ENCODE measurements around the gene GPR141. TPM values are rescaled to one million over a fixed set of nuclear protein-coding genes. Genes with fewer than 3 reads are reported as not detected.

GPR141 gene
- total RNA-seq, 2 experiments from 2014 or later: not detected

DNA sequence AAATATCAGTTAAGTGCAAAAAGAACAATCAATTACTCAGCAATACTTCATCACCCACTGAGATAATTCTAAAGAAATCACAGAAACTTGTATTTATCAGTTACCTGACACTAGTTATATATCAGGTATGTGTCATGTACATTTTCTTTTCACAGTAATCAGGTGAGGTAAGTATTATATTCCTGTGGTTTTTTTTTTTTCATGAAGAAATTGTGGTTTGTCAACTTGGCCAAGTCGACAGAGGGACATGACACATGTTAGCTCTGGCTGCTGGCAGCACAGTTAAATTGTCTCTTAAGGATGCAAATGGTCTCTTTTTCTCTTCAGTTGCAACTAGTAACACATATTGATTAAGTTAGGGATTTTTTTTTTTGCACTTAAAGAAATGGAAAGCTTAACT, 13.7 kb upstream of the GPR141 start:
- CTCF ChIA-PET: no interaction called here
- H3K27me3 Mint-ChIP-seq: peaks cover 10% of the 10 kb centered on the region

DNA sequence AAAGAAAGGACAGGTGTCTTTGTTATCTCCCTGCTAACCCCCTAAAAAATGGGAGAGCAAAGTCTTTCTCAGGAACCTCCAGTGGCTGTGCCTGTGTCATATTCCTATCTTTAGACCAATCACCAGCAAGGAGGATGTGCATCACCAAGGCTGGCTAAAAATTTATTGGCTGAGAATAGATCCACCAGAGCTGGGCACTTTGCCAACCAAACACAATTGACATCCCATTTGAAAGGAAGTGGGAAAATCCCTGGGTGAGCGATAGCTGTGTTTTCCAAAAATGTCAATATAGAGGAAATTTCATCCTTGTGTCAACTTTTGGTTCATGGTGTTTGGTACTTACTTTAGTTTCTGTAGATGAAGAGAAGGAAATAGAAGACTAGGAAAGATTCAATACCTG, 13.1 kb upstream of the GPR141 start:
- Mint-ChIP-seq H3K36me3 (ENCODE audit: low read depth) (no peaks in the 10 kb centered on the region), H3K4me1 (no peaks in the 10 kb centered on the region), H3K4me3 (no peak overlapping the region), H3K27me3 (peaks cover 13% of the 10 kb centered on the region), H3K27ac (no peak overlapping the region), H3K9me3 (no peaks in the 10 kb centered on the region)
- ChIA-PET POLR2A (no interaction called here), CTCF (no interaction called here)
- no peak for DNase-seq

More for the DNA sequence above, 13.7 kb upstream of the GPR141 start:
- Mint-ChIP-seq H3K9me3 (no peaks in the 10 kb centered on the region), H3K36me3 (ENCODE audit: low read depth) (no peaks in the 10 kb centered on the region), H3K27ac (no peak overlapping the region), H3K4me1 (no peaks in the 10 kb centered on the region), H3K4me3 (no peak overlapping the region)
- DNase-seq: no peak
- POLR2A ChIA-PET: no interaction called here

DNA sequence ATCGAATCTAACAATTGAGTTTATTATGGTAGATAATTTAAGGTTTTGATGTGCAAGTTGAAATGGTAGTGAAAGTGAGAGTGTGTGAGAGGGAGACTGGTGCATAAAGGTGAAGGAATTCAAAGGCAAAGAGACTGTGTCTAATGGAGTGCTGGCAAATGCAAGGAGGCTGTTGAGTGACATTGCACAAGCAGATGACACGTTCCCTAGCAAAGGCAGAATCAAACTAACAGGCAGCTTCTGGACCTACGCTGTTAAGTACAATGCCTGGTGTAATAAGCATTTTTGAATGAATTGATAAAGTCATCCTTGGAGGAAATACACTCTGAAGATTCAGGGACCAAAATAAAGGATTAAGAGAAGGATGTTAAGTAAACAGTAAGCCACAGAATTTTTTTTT, 11.7 kb upstream of the GPR141 start:
- Mint-ChIP-seq H3K27me3 (peaks cover 12% of the 10 kb centered on the region), H3K27ac (no peak overlapping the region), H3K9me3 (no peaks in the 10 kb centered on the region), H3K4me1 (no peaks in the 10 kb centered on the region), H3K36me3 (ENCODE audit: low read depth) (no peaks in the 10 kb centered on the region), H3K4me3 (no peak overlapping the region)
- ChIA-PET CTCF (no interaction called here), POLR2A (no interaction called here)
- DNase-seq: no peak

DNA sequence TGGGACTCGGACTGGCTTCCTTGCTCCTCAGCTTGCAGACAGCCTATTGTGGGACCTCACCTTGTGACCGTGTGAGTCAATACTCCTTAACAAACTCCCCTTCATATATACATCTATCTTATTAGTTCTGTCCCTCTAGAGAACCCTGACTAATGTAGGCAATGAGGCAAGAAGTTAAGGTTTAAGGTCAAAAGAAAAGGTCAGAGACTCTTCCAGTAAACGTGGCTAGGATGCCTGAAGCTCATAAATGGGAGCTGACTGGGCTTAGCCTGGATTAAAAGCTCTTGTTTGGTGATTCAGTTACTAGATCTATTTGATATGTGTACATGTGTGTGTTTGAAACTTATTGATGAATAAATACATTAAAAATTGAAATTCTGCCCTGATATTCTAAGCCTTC, 10.6 kb upstream of the GPR141 start:
- Mint-ChIP-seq H3K36me3 (ENCODE audit: low read depth) (no peaks in the 10 kb centered on the region), H3K4me3 (no peak overlapping the region), H3K27me3 (peaks cover 17% of the 10 kb centered on the region), H3K4me1 (no peaks in the 10 kb centered on the region), H3K27ac (no peak overlapping the region), H3K9me3 (no peaks in the 10 kb centered on the region)
- DNase-seq: no peak
- CTCF ChIA-PET: no interaction called here
- POLR2A ChIA-PET: no interaction called here

DNA sequence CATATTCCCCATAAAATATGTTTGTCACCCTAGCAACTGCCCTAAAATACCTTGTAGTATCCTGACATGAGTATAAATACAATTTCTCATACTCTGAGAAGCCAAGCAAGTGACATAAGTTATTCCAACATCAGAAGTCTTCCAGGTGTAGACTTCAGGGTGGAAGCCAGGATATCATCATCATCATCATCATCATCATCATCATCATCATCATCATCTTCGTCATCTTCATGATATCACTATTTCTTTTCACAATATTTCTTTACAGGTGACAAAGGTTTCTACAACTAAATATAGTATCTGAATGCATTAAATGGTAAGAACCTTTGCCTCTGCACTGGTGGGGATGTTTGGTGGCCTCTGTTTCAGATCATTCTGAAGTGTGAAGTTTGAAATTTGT, 10.0 kb upstream of the GPR141 start:
- no peak overlapping the region for H3K4me3 Mint-ChIP-seq
- CTCF ChIA-PET: no interaction called here
- peaks cover 19% of the 10 kb centered on the region for H3K27me3 Mint-ChIP-seq
- no peaks in the 10 kb centered on the region for H3K4me1 Mint-ChIP-seq
- no peak for DNase-seq
- no peak overlapping the region for H3K27ac Mint-ChIP-seq
- POLR2A ChIA-PET: no interaction called here
- H3K9me3 Mint-ChIP-seq: no peaks in the 10 kb centered on the region
- H3K36me3 Mint-ChIP-seq (ENCODE audit: low read depth): no peaks in the 10 kb centered on the region

DNA sequence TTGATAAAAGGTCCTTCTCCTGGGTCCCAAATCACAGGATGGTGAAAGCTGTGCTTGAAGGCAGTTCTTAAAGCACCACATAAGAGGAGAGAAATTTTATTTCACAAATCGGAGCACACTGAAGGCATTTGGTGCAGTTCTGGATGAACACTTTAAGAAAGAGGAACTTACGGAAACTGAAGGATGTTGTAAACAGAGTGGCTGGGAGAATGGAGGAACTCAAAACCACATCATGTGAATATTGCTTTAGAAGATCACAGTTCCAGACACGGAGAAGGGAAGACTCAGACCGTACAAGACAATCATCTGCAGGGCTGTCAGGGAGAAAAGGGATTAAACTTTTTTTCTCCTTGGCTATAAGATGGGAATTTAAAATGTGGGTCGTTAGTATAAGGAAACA, 9.0 kb upstream of the GPR141 start:
- H3K4me3 Mint-ChIP-seq: no peak overlapping the region
- H3K27ac Mint-ChIP-seq: no peak overlapping the region
- no peaks in the 10 kb centered on the region for H3K36me3 Mint-ChIP-seq (ENCODE audit: low read depth)
- H3K4me1 Mint-ChIP-seq: no peaks in the 10 kb centered on the region
- no peak for DNase-seq
- CTCF ChIA-PET: no interaction called here
- H3K9me3 Mint-ChIP-seq: no peaks in the 10 kb centered on the region
- peaks cover 21% of the 10 kb centered on the region for H3K27me3 Mint-ChIP-seq
- POLR2A ChIA-PET: no interaction called here

DNA sequence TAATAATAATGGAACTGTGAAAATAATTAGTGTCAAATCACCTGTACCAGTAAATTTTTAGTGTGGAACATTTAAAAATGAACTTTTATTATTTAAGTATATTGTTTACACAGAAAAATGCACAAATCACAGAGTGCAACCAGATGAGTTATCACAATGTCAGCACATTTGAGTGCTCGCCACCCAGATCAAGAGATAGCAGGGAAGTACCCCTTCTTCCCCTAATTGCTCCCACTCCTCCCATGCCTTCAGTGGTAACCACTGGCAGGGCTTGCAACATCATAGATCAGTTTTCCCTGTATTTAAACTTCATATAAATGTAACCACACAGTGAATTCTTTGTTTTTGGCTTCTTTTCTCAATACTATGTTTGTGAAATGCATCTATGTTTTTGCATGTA, 7.8 kb upstream of the GPR141 start:
- H3K4me1 Mint-ChIP-seq: no peaks in the 10 kb centered on the region
- H3K36me3 Mint-ChIP-seq (ENCODE audit: low read depth): no peaks in the 10 kb centered on the region
- no peak overlapping the region for H3K27ac Mint-ChIP-seq
- H3K27me3 Mint-ChIP-seq: peaks cover 28% of the 10 kb centered on the region
- ChIA-PET POLR2A (no interaction called here), CTCF (interaction anchor here (0.6 kb wide), 1 partner anchor 7 kb away, joined by 3 read pairs; no protein-coding TSS in a partner anchor)
- H3K4me3 Mint-ChIP-seq: no peak overlapping the region
- no peaks in the 10 kb centered on the region for H3K9me3 Mint-ChIP-seq
- DNase-seq: no peak

DNA sequence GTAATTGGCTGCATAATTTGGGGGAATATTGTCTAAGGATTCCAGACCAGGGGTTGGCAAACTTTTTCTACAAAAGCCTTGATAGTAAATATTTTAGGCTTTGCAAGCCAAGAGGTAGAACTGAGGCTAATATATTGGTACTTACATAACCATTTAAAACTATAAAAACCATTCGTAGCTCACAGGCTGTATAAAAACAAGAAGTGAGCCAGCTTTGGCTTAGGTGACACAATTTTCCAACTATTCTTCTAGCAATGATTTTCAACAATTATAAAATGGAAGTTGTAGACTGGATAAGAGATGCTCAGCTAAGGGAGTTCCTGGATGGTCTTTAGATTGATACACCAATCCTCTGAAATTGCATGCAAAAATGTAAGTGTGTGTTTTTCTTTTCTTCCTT, 1.4 kb downstream of the GPR141 start:
- Mint-ChIP-seq H3K27me3 (peaks cover 7% of the 10 kb centered on the region), H3K36me3 (ENCODE audit: low read depth) (no peaks in the 10 kb centered on the region), H3K4me3 (no peak overlapping the region), H3K9me3 (no peaks in the 10 kb centered on the region), H3K4me1 (peaks cover 3% of the 10 kb centered on the region), H3K27ac (no peak overlapping the region)
- POLR2A ChIA-PET: no interaction called here
- CTCF ChIA-PET: no interaction called here
- DNase-seq: no peak

DNA sequence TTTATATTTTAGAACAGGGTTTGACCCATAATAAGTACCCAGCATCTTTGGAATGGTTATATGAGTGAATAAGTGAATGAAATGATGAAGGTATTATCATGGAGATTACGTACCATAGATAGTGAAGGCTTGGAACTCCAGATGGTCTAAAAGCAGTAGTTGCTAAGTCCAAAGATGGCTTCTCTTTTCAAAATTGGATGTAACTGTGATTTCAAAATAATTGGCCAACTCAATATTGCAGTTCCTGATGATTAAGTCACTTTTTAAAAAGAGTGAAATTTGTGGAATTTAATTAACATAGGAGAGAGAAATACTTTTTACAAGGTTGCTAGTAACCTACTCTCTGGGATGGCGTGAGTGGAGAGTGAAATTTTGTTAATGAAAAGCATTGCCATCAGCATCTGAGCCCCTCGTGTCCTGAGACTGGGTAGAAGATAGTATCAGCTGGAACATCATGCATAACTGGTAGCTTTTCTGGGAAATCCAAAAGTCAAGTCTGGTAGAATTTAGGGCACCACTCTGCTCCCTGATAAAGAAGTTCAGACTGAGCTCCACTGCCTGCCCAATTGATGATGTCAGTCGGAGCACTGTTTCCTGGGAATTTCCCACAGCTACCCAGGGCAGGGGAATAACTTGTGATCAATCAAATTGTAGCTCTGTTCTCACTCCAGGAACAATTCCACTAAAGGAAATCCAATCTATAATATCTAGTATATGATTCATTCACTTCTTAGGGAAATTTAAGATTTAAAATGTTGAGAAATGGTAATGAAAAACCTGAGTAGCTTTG, 3.2 kb downstream of the GPR141 start:
- POLR2A ChIA-PET: no interaction called here
- no peak overlapping the region for H3K27ac Mint-ChIP-seq
- peaks cover 3% of the 10 kb centered on the region for H3K4me1 Mint-ChIP-seq
- H3K4me3 Mint-ChIP-seq: no peak overlapping the region
- CTCF ChIA-PET: no interaction called here
- no peaks in the 10 kb centered on the region for H3K36me3 Mint-ChIP-seq (ENCODE audit: low read depth)
- DNase-seq: no peak
- H3K9me3 Mint-ChIP-seq: no peaks in the 10 kb centered on the region
- peaks cover 3% of the 10 kb centered on the region for H3K27me3 Mint-ChIP-seq

DNA sequence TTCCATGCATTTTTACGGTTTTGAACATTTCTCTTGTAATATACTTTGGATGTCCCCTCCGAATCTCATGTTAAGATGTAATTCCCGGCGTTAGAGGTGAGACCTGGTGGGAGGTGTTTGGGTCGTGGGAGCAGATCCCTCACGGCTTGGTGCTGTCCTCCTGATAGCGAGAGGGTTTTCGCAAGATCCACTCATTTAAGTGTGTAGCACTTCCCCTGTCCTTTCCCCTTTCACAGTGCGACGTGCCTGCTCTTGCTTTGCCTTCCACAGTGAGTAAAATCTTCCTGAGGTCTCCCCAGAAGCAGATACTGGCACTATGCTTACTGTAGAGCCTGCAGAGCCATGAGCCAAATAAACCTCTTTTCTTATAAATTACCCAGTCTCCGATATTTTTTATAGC, 6.6 kb downstream of the GPR141 start:
- Mint-ChIP-seq H3K27ac (no peak overlapping the region), H3K4me3 (no peak overlapping the region), H3K9me3 (no peaks in the 10 kb centered on the region), H3K4me1 (no peaks in the 10 kb centered on the region), H3K36me3 (ENCODE audit: low read depth) (no peaks in the 10 kb centered on the region), H3K27me3 (no peaks in the 10 kb centered on the region)
- ChIA-PET CTCF (no interaction called here), POLR2A (no interaction called here)
- DNase-seq: no peak

DNA sequence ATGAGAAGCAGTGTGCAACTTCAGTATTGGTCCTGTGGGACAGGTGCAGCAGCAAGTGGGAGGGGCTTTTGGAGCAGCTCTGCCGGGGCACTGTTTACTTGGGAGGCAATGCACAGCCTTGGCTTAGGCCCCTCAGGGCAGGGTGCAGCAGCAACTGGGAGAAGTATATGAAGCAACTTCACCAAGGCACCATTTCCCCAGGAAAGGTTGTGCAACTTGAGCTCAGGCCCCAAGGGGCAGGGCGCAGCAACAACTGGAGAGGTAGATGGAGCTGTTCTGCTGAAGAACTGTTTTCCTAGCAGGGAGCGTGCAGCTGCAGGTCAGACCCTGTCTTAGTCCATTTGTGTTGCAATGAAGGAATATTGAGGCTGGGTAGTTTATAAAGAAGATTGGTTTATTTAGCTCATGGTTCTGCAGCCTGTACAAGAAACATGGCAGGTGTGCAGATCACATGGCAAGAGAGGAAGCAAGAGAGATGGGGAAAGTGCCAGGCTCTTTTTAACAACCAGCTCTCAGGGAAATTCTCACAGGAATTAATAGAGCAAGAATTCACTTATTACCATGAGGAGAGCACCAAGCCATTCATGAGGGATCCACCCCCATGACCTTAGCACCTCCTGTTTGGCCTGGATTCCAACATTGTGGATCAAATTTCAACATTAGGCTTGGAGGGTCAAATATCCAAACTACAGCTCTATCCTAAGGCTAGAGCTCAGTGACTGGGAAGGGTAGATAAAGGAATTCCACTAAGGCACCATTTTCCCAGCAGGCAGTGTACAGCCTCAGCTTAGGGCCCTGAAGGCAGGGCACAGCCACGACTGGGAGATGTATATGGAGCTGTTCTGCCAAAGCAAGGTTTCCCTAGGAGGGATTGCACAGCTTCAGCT, 10.9 kb downstream of the GPR141 start:
- POLR2A ChIA-PET: interaction anchor here (1.1 kb wide), 1 partner anchor 198 kb away, joined by 3 read pairs; no protein-coding TSS in a partner anchor
- H3K36me3 Mint-ChIP-seq (ENCODE audit: low read depth): no peaks in the 10 kb centered on the region
- H3K27ac Mint-ChIP-seq: no peak overlapping the region
- no peak for DNase-seq
- CTCF ChIA-PET: no interaction called here
- no peaks in the 10 kb centered on the region for H3K4me1 Mint-ChIP-seq
- H3K9me3 Mint-ChIP-seq: no peaks in the 10 kb centered on the region
- H3K4me3 Mint-ChIP-seq: no peak overlapping the region
- H3K27me3 Mint-ChIP-seq: peaks cover 3% of the 10 kb centered on the region

DNA sequence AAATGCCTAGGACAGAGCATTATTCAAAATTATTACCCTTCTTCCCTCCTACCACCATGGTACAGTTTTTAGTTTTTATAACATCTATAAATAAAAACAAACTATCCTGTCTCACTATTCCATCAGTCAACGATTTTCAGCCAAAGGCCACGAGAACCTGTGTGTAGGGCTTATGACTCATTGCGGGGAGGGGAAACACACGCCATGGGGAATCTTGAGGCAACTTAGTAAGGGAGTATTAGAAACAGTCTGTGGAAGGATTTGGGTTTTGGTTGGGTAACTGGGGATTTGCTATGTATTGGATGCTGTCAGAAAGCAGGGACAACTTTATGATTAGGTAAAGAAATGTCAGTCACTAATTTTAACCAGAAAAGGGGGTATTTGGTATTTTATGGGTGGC, 14.7 kb downstream of the GPR141 start:
- no peak overlapping the region for H3K4me3 Mint-ChIP-seq
- DNase-seq: no peak
- H3K36me3 Mint-ChIP-seq (ENCODE audit: low read depth): no peaks in the 10 kb centered on the region
- H3K4me1 Mint-ChIP-seq: no peaks in the 10 kb centered on the region
- peaks cover 7% of the 10 kb centered on the region for H3K27me3 Mint-ChIP-seq
- H3K9me3 Mint-ChIP-seq: no peaks in the 10 kb centered on the region
- H3K27ac Mint-ChIP-seq: no peak overlapping the region
- ChIA-PET CTCF (no interaction called here), POLR2A (no interaction called here)

DNA sequence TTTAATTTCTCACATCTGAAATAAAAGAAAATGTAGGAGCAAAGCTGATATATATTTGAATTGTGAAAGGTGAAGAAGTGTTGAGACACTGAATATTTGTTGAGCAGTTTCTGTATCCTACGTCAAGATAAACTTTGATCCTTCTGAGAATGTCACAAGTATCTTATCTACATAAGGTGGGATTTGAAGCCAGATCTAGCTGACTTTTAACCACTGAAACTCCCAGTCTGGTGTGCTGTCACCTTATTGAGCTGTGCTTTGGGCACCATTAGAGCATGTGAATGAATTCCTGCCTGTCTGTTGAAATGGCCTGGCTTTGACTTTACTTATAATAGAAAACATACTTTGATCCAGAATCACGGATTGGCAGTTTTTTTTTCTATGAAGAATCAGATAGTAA, 15.2 kb downstream of the GPR141 start:
- ChIA-PET POLR2A (no interaction called here), CTCF (no interaction called here)
- Mint-ChIP-seq H3K4me1 (no peaks in the 10 kb centered on the region), H3K27ac (no peak overlapping the region), H3K4me3 (no peak overlapping the region), H3K9me3 (no peaks in the 10 kb centered on the region), H3K27me3 (peaks cover 7% of the 10 kb centered on the region), H3K36me3 (ENCODE audit: low read depth) (no peaks in the 10 kb centered on the region)
- DNase-seq: no peak

DNA sequence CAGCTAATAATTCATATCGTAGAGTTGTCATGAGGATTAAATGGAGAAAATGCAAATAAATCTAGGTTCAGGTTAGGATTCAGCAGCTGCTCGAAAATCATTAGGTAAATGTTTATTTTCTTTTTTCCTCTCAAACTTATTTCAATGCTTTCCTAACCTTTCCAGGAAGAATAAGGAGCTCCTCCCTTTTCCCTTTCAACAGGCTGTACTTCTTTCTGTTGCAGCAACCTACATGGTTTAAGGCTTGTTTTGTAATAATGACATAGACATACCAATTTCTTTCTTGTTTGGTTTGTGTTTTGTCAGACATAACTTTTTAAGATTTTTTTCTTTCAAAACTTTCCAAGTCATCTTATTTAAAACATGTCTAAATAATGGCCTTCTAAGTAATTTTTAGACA, 18.2 kb downstream of the GPR141 start:
- DNase-seq: no peak
- no peaks in the 10 kb centered on the region for H3K4me1 Mint-ChIP-seq
- no peaks in the 10 kb centered on the region for H3K9me3 Mint-ChIP-seq
- no peaks in the 10 kb centered on the region for H3K36me3 Mint-ChIP-seq (ENCODE audit: low read depth)
- no peak overlapping the region for H3K27ac Mint-ChIP-seq
- H3K27me3 Mint-ChIP-seq: peaks cover 7% of the 10 kb centered on the region
- ChIA-PET POLR2A (no interaction called here), CTCF (no interaction called here)
- H3K4me3 Mint-ChIP-seq: no peak overlapping the region

All from activated CD4-positive, alpha-beta memory T cell treated with anti-CD3 and anti-CD28 coated beads, Interleukin-2, amount 10 ng/mL, durations not matched to agents 7 days and 5 days (primary cell).